K562 (cell line): ENCODE results near the gene MEIOB. TPM values are rescaled to one million over a fixed set of nuclear protein-coding genes. Genes with fewer than 3 reads are reported as not detected.

Experiments
- BACH1 ChIP-seq: fragments of 200-800 bp; sonication (Bioruptor generic); IDR thresholded peaks from 2 replicates; pipeline ENCODE4 v1.6.1; 2016; ENCODE audit warnings: missing genetic modification characterization, missing compliant biosample characterization
- FIP1L1 ChIP-seq: fragments of 200-400 bp; formaldehyde crosslinking; IDR thresholded peaks from 2 replicates; pipeline ENCODE4 v1.6.1; 2018; ENCODE audit warnings: mild to moderate bottlenecking, low read depth, low read length; ENCODE audit not compliant: poor library complexity, severe bottlenecking
- HDAC1 ChIP-seq, 2 experiments: fragments of 450-650 bp; IDR thresholded peaks; 2 replicates each; pipeline ENCODE4 v1.6.1; 2016 to 2017; ENCODE audit warnings: inconsistent platforms in 1 of 2, mild to moderate bottlenecking in 1 of 2, moderate library complexity in 1 of 2
- KLF16 ChIP-seq: IDR thresholded peaks from 2 replicates; pipeline ENCODE4 v1.6.1; 2016; ENCODE audit warnings: antibody characterized with exemption
- NEUROD1 ChIP-seq: fragments of 150-350 bp; IDR thresholded peaks from 2 replicates; pipeline ENCODE4 v1.6.1; 2014; ENCODE audit warnings: borderline replicate concordance, low read length, low read depth; ENCODE audit not compliant: partially characterized antibody
- NR2F6 ChIP-seq: fragments of 450-650 bp; formaldehyde crosslinking; IDR thresholded peaks from 2 replicates; pipeline ENCODE4 v1.4.0; 2020; ENCODE audit warnings: mild to moderate bottlenecking
- NR3C1 ChIP-seq: sonication (generic); formaldehyde crosslinking; IDR thresholded peaks from 2 replicates; pipeline ENCODE4 v1.8.1; 2022; ENCODE audit warnings: missing genetic modification reagents
- NRF1 ChIP-seq, 2 experiments: fragments of 450-650 bp; IDR thresholded peaks in 1 of 2; conservative IDR thresholded peaks in 1 of 2; 2 replicates each; pipeline ENCODE4 v1.6.1; 2014; ENCODE audit warnings: mild to moderate bottlenecking in 2 of 2
- PRPF4 ChIP-seq: fragments of 200-400 bp; formaldehyde crosslinking; IDR thresholded peaks from one replicate; pipeline ENCODE4 v1.6.1; 2017; ENCODE audit warnings: low read length, low read depth, mild to moderate bottlenecking; ENCODE audit not compliant: insufficient read depth, poor library complexity, severe bottlenecking
- RFX7 ChIP-seq: fragments of 250-450 bp; sonication (Bioruptor Pico); IDR thresholded peaks from 2 replicates; pipeline ENCODE4 v1.5.1; 2021; ENCODE audit warnings: mild to moderate bottlenecking
- RNF2 ChIP-seq: sonication (generic); IDR thresholded peaks from 2 replicates; pipeline ENCODE4 v1.6.1; 2016
- RUNX1 ChIP-seq: sonication (generic); IDR thresholded peaks from 2 replicates; pipeline ENCODE4 v1.6.1; 2016; ENCODE audit warnings: antibody characterized with exemption, low read depth
- SMARCE1 ChIP-seq: fragments of 450-650 bp; IDR thresholded peaks from 2 replicates; pipeline ENCODE4 v1.7.1; 2016; ENCODE audit warnings: mild to moderate bottlenecking
- SREBF2 ChIP-seq: sonication (generic); formaldehyde crosslinking; IDR thresholded peaks from 2 replicates; pipeline ENCODE4 v1.4.0; 2020; ENCODE audit warnings: mild to moderate bottlenecking, missing genetic modification reagents
- TRIM28 ChIP-seq: fragments of 450-650 bp; IDR thresholded peaks from 2 replicates; pipeline ENCODE4 v1.6.1; 2017
- ZNF57 ChIP-seq: fragments of 450-650 bp; formaldehyde crosslinking; IDR thresholded peaks from 2 replicates; pipeline ENCODE4 v1.4.0; 2020; ENCODE audit warnings: mild to moderate bottlenecking, moderate library complexity
- ZNF79 ChIP-seq: fragments of 250-450 bp; sonication (Bioruptor Pico); IDR thresholded peaks from 2 replicates; pipeline ENCODE4 v1.4.0; 2020; ENCODE audit warnings: low read depth, mild to moderate bottlenecking, moderate library complexity
- polyA plus RNA-seq, 8 experiments: library from polyadenylated mRNA; depleted of rRNA in 4 of 8; stranded (reverse) in 5 of 8; unstranded in 3 of 8; fragments of >200 nt; fragmentation: Nextera tagmentation in 2 of 8; fragmentation: Illumina TruSeq in 1 of 8; extraction: Ambion mirVana in 2 of 8; extraction: Trizol in 1 of 8; gene quantifications; 2 replicates each; pipeline versions ENCODE4 v1.2.1 to v1.2.3, GENCODE V29; 2011 to 2014; ENCODE audit warnings: inconsistent platforms in 1 of 8, missing spikeins in 1 of 8
- total RNA-seq, 7 experiments: library from RNA; depleted of rRNA in 6 of 7; stranded (reverse); fragments of >200 nt in 6 of 7; fragmentation: Illumina TruSeq in 2 of 7; extraction: Trizol in 2 of 7; gene quantifications; 2 replicates each; pipeline versions ENCODE4 v1.2.1 to v1.2.3, GENCODE V29; 2011 to 2021; ENCODE audit warnings: low replicate concordance in 1 of 7
- TF ChIP-seq, protein P1 (sequence below): fragments of 450-650 bp; formaldehyde crosslinking; IDR thresholded peaks from 2 replicates; pipeline ENCODE4 v1.4.0; 2022; ENCODE audit warnings: missing genetic modification characterization
- TF ChIP-seq, protein P2 (sequence below), 3 experiments: fragments of 200-800 bp in 1 of 3; sonication (Bioruptor generic) in 1 of 3; sonication (generic) in 1 of 3; formaldehyde crosslinking in 1 of 3; IDR thresholded peaks; 2 replicates each; pipeline versions ENCODE4 v1.6.1 to v1.8.0; 2016 to 2022; ENCODE audit warnings: mild to moderate bottlenecking in 2 of 3, missing compliant biosample characterization in 2 of 3, missing genetic modification characterization in 2 of 3, missing genetic modification reagents in 1 of 3
- TF ChIP-seq, protein P3 (sequence below): fragments of 250-450 bp; sonication (Bioruptor Pico); IDR thresholded peaks from 2 replicates; pipeline ENCODE4 v1.5.0; 2020; ENCODE audit warnings: mild to moderate bottlenecking, borderline replicate concordance
- TF ChIP-seq, protein P4 (sequence below): sonication (generic); formaldehyde crosslinking; IDR thresholded peaks from 2 replicates; pipeline ENCODE4 v1.9.0; 2022; ENCODE audit warnings: mild to moderate bottlenecking, missing genetic modification reagents
- TF ChIP-seq, protein P5 (sequence below), 2 experiments: IDR thresholded peaks; 2 replicates each; pipeline ENCODE4 v1.6.1; 2011; ENCODE audit warnings: borderline replicate concordance in 1 of 2, control low read depth in 1 of 2, low read depth in 1 of 2, low read length in 1 of 2, mild to moderate bottlenecking in 1 of 2, mixed read lengths in 1 of 2, moderate library complexity in 1 of 2; ENCODE audit not compliant: insufficient read depth in 1 of 2, insufficient read length in 1 of 2, poor library complexity in 1 of 2, severe bottlenecking in 1 of 2; ENCODE audit errors: extremely low read depth in 1 of 2
- TF ChIP-seq, protein P6 (sequence below): fragments of 450-650 bp; IDR thresholded peaks from 2 replicates; pipeline ENCODE4 v1.6.1; 2016; ENCODE audit warnings: low read depth, mild to moderate bottlenecking, moderate library complexity

Gene MEIOB
- total and polyA plus RNA-seq, 9 of the 15 experiments (the other 6 are each of a cell fraction or from before 2014, with no cell fraction given) = 25.4 to 203 (median 97.6) TPM

DNA sequence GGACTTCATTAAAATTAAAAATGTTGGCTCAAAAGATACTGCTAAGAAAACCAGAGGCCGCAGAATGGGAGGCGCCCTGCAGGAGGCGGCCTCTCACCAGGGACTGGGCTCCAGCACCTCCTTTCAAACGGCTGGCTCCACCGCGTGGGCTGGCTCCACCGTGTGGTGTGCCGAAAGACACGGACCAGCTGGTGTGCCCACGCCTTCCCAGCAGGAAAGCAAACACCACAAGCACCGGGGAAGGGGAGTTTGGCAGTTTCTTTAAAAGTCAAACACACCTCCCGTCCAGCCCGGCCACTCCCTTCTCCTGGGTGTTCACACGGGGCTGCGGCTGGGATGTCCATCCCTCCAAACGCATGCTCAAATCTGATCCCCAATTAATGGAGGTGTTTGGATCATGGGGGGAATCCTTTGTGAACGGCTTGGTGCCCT lies 59.2 kb downstream of the MEIOB start (continued):
- TF ChIP-seq FIP1L1 (no peak), RFX7 (CRISPR knock-in tag) (no peak), RUNX1 (no peak), SREBF2 (CRISPR knock-in tag) (no peak), NRF1 (conservative IDR thresholded peaks at IDR 0.05 in 1 of 2, IDR thresholded peaks at IDR 0.05 in 1 of 2) (no peak; a peak in 1 of 4 replicates), NR3C1 (CRISPR knock-in tag) (no peak), TRIM28 (no peak), SMARCE1 (no peak), ZNF57 (no peak), KLF16 (0 out of 2 replicates have a peak, but pooled peaks have one; percentile 34), RNF2 (no peak), PRPF4 (no peak), NEUROD1 (no peak), ZNF79 (CRISPR knock-in tag) (no peak), HDAC1 (IDR thresholded peaks at IDR 0.05) (0 out of 4 replicates have a peak, but pooled peaks of 1 of the 2 experiments have one; percentile 19), BACH1 (tag) (no peak), NR2F6 (CRISPR knock-in tag) (no peak)
- TF ChIP-seq, protein P1, sequence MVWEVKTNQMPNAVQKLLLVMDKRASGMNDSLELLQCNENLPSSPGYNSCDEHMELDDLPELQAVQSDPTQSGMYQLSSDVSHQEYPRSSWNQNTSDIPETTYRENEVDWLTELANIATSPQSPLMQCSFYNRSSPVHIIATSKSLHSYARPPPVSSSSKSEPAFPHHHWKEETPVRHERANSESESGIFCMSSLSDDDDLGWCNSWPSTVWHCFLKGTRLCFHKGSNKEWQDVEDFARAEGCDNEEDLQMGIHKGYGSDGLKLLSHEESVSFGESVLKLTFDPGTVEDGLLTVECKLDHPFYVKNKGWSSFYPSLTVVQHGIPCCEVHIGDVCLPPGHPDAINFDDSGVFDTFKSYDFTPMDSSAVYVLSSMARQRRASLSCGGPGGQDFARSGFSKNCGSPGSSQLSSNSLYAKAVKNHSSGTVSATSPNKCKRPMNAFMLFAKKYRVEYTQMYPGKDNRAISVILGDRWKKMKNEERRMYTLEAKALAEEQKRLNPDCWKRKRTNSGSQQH (CRISPR knock-in tag) = no peak
- TF ChIP-seq, protein P2, sequence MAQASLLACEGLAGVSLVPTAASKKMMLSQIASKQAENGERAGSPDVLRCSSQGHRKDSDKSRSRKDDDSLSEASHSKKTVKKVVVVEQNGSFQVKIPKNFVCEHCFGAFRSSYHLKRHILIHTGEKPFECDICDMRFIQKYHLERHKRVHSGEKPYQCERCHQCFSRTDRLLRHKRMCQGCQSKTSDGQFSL (CRISPR knock-in tag; IDR thresholded peaks at IDR 0.05) = no peak
- TF ChIP-seq, protein P2 (tag; IDR thresholded peaks at IDR 0.05) = no peak
- TF ChIP-seq, protein P3, sequence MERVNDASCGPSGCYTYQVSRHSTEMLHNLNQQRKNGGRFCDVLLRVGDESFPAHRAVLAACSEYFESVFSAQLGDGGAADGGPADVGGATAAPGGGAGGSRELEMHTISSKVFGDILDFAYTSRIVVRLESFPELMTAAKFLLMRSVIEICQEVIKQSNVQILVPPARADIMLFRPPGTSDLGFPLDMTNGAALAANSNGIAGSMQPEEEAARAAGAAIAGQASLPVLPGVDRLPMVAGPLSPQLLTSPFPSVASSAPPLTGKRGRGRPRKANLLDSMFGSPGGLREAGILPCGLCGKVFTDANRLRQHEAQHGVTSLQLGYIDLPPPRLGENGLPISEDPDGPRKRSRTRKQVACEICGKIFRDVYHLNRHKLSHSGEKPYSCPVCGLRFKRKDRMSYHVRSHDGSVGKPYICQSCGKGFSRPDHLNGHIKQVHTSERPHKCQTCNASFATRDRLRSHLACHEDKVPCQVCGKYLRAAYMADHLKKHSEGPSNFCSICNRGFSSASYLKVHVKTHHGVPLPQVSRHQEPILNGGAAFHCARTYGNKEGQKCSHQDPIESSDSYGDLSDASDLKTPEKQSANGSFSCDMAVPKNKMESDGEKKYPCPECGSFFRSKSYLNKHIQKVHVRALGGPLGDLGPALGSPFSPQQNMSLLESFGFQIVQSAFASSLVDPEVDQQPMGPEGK (CRISPR knock-in tag) = no peak
- TF ChIP-seq, protein P4, sequence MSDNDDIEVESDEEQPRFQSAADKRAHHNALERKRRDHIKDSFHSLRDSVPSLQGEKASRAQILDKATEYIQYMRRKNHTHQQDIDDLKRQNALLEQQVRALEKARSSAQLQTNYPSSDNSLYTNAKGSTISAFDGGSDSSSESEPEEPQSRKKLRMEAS (CRISPR knock-in tag) = peak; percentile 90
- TF ChIP-seq, protein P5, sequence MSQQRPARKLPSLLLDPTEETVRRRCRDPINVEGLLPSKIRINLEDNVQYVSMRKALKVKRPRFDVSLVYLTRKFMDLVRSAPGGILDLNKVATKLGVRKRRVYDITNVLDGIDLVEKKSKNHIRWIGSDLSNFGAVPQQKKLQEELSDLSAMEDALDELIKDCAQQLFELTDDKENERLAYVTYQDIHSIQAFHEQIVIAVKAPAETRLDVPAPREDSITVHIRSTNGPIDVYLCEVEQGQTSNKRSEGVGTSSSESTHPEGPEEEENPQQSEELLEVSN (IDR thresholded peaks at IDR 0.05; ENCODE audit: borderline replicate concordance in 1 of 2, extremely low read depth in 1 of 2, insufficient read depth in 1 of 2, insufficient read length in 1 of 2, low read depth in 1 of 2, low read length in 1 of 2, poor library complexity in 1 of 2, severe bottlenecking in 1 of 2) = peak; percentile 44 to 68
- TF ChIP-seq, protein P6, sequence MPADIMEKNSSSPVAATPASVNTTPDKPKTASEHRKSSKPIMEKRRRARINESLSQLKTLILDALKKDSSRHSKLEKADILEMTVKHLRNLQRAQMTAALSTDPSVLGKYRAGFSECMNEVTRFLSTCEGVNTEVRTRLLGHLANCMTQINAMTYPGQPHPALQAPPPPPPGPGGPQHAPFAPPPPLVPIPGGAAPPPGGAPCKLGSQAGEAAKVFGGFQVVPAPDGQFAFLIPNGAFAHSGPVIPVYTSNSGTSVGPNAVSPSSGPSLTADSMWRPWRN = no peak
